Stimulated activated naive CD4-positive, alpha-beta T cell treated with Interleukin-2 at 50 U/mL for 16 hours (primary cell): ENCODE measurements around the gene COMMD10.
"Not testable (repeated sequence)": the region's sequence is repeated elsewhere in the genome, so short reads cannot be mapped to it uniquely, and the experiment has no call there.

ENCODE experiments used
- DNase-seq: peaks from one replicate; lab custom pipeline; 2025; lab: John Stamatoyannopoulos, UW

The COMMD10 gene

DNA sequence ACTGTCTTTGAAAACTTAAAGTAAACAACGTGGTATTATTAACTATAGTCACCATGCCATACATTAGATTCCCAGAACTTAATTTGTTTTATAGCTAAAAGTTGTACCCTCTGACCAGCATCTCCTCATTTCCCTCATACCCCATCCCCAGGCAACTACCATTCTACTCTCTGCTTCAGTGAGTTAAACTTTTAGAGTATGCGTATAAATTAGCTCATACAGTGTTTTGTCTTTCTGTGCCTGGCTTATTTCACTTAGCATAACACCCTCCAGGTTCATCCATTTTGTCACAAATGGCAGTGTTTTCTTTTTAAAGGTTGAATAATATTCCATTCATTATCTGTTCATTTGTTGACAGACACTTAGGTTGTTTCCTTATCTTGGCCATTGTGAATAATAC, 14.2 kb downstream of the COMMD10 start:
- no peak for DNase-seq

DNA sequence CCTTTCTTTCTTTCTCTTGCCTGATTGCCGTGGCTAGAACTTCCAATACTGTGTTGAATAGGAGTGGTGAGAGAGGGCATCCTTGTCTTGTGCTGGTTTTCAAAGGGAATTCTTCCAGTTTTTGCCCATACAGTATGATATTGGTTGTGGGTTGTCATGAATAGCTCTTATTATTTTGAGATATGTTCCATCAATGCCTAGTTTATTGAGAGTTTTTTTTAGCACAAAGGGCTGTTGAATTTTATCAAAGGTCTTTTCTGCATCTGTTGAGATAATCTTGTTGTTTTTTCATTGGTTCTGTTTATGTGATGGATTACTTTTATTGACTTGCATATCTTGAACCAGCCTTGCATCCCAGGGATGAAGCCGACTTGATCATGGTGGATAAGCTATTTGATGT, 20.1 kb downstream of the COMMD10 start:
- DNase-seq, result not testable (repeated sequence)

DNA sequence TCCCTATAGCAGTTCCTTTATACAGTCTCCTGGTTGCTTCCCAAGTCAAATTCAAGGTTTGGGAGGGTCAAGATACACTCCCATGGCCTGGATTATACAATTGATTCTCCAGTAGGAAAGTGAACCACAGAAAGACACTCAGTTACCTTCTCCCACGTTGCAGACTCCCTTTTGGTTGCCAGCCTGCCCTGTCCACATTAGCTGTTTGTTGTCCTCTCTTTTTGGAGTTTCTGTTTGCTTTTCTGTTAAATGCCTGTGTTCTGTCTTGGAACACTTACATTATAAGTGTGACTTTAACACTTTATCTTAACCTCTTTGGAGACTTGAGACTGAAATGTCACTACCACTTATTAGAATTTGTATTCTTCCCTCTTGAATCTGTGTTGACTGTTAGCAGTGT, 30.3 kb downstream of the COMMD10 start:
- DNase-seq, result no peak

DNA sequence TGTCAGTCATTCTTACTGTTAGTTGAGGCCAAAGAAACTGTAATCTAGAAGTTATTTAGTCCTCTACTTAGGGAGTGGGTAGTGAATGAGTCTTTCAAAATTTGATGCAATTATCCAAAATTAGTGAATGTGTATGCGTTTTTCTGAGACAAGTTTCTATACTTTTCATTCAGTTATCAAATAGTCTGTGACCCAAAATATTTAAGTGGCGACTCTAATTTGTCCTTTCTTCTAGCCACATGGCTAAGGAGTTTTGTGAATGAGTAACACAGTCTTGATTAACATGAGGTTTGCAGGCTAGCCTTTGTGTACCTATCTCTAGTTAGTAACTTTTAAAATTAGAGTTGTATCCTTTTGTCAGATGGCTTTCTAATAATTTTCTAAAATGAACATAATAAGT, 45.6 kb downstream of the COMMD10 start:
- DNase-seq, result no peak

DNA sequence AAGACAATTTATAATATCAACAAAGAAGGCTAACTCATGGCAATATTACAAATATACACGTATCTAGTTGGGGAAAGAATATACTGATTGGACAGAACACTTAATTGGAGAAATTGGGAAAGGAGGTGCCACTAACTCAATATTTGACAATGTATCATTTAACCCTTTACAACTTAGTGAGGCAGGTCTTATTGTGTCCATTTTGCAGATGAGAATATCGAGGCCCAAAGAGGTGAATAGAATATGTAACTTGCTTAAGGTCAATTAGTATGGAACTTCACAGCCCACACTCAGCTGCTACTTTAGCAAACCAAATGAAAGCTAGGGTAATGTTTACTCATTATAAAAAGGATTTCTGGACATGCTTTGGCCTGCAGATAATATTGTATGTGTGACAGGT, 46.2 kb downstream of the COMMD10 start:
- no peak for DNase-seq

DNA sequence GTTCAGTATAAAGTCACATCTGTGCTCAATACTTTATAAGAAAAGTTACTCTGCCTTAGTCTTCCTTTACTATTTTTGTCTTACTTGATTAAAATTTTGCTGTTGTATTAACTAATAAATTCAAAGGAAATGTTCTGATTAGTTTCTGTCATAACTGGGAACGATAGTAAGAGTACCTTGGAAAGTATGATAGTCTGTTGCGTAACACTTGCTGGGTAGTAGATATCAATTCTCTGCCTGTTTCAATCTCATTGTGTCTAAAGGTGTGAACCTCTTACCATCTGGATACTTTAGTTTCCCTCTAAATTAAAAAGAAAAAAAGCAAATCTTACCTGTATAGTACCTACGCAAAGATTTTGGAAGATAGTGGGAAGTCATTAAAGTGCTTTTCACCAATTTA, 48.5 kb downstream of the COMMD10 start:
- DNase-seq, result no peak

DNA sequence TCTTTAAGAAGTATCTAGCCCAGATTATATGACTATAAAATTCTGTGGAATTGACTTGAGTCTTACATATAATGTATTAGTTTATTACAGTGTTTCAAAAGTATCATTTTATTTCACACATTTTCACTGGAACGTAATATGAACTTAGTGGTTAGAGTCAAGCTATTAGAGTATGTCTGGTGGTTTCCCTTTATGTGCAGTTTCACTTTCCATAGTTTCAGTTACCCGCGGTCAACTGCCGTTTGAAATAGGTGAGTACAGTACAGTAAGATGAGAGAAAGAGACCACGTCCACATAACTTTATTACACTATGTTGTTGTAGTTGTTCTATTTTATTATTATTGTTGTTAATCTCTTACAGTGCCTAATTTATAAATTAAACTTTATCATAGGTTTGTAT, 50.5 kb downstream of the COMMD10 start:
- no peak for DNase-seq

DNA sequence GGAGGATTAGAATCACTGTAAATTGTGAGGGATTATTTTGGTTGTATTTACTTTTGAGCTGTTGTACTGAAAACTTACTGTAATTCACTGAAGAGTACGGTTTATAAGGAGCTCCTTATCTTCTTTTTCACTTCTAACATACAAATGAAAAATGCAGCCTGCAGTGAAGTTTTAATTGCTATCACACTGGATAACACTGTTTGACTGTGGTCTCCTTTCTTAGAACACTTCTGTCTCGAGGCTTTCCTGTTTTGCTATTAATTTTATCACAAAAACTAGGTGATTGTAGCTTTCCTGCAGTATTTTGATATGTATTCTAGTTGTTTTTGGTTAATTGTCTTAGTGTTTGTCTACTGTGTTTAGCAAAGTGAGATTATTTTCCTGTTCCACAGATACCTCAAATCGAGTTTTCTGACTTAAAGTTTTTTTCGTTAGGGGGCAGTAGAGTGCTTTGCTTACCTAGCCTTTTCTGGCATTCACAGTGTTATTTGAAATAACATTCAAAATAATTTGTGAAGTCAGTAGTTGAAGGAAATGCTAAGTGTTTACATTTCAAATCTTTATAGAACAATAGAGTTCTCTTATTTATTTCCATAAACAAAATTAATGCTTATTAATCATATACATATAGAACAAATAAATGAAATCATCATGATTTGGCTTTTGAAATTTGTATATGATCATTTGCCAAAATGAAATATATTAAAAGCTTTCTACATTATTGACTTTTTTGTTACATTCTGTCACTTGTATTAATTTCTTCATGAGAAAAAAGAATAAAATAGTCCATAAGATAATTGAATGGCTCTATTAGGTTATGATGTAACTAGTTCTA, 52.9 kb downstream of the COMMD10 start:
- no peak for DNase-seq

DNA sequence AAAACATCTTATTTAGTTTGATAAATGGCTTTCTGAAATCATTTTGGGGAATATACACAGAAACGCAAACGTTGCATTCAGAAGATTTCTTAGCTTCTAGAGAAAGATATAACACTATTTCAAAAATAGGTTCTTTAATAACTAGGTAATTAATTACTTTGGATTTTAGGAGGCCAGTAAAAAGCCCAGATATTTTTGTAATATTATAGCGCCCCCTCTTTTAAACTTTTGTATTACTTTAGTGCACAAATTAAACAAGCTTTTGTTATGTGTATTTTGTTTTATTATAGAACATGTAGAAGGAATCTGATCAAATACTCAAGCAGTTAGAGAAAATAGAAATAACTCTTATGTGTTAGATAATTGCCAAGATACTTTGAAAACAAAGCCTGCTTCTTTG, 57.7 kb downstream of the COMMD10 start:
- no peak for DNase-seq

DNA sequence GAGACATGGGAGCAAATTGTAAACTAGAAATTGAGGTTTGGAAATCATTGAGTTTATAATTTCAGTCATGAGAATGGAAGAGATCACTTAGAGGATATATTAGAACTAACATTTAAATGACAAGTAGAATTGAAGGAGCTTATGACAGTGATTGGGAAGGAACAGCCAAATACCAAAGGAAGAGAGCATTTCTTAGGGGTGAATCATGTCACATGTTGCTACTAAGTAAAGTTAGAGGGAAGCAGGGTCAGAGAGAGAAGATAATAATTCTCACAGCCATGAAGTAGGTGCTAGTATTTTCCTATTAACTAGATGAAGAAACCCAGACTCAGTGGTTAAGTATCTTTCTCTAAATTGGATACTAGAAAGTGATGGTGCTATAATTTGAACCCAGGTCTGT, 59.3 kb downstream of the COMMD10 start:
- DNase-seq, result no peak

DNA sequence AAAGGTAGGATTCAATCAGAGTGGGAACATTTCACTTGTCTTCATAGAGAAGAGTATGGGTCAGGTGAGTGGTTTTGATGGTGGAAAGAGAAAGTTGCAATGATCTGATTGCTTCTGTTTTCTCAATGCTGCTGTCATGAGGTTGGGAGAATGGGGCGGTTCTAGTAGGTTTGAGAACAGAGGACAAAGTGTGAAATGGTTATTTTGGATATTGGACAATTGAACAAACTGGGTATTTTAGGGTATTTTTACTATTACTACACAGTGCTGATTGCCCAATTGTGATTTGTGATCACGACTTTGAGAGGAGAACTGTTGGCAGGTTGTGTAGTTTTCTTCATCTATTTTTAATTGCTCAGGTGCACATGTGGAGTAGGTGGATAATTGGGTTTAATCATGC, 60.2 kb downstream of the COMMD10 start:
- DNase-seq, result no peak

DNA sequence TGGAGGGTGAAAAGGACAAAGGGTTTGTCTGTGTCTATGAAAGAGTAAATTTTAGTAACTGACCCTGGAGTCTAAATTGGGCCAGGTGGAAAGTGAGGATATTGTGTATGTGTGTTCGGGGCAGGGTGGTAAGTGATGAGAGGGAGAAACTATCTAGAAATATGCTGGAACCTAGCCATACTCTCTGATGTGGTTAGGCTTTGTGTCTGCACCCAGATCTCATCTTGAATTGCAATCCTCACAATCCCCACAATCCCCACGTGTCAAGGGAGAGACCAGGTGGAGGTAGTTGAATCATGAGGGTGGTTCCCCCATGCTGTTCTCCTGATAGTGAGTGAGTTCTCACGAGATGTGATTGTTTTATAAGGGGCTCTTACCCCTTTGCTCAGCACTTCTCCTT, 60.6 kb downstream of the COMMD10 start:
- no peak for DNase-seq

DNA sequence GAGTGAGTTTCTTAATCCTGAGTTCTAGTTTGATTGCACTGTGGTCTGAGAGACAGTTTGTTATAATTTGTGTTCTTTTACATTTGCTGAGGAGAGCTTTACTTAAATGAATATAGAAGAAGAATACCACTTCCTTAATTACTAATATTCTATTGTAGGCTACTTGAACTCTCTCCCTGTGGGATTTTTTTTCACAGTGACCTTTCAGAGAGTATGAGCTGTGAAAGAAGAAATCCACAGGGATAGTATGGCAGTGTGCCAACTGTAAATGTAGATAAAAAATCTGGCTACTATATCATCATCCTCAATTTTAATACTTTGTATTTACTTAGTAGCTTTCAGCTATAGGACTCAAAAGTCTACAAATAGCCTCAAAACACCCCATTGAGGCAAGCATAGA, 67.3 kb downstream of the COMMD10 start:
- DNase-seq, result no peak

DNA sequence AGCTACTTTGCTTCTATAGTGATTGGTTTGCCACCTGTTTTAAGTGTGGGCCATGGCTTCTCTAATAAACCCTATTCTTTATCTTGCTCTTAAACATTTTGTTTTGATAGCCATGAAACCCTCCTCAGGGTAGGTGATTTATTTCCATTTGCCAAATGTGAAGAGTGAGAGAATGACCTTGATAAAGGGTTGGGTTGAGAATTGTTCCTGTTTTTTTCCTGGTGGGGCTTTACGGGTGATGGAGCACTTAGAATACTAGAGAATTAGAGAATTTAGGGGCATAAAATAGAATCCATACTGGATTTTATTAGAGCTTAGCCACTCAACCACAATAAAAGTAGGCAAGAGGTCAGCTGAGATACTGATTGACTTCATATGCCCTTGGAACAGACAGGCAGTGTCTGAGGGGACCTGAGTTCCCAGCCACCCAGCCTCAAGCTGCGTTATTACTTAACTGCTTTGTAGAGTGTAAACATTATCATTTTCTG, 68.9 kb downstream of the COMMD10 start:
- DNase-seq, result no peak

DNA sequence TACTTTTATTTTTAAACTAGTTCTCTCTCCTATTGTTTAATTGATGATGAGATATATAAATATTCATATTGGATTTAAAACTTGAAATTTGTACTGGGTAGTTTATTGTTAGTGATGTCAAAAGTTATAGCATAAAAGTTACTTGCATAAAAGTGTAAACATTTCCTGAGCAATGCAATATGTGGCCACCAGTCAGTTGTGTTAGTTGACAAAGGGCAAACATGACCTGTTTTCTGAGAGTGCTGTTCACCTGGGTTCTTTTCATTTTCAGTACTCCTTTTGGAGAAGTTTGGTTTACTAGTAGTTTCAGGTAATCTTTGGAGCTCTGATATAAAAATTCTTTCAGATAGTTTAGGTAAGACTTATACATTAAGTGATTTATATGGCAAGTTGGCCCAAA, 69.4 kb downstream of the COMMD10 start:
- no peak for DNase-seq

DNA sequence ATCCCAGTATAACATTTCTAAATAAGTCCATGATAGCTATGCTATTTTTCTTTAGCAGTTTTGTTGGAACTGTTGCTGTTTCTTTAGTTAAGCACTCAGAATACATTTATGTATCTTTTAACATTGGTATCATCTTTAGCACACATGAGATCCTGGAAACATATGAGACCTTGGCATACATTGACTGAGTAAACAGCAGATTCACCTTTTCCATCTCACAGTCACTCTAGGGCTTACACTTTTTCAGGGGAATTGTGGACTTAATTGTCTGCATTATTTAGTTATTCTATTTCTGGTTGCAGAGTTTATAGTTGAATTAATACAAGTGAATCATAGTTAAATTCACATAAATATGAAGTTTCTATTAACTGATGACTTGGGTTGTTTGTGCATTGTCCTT, 70.1 kb downstream of the COMMD10 start:
- DNase-seq, result no peak

DNA sequence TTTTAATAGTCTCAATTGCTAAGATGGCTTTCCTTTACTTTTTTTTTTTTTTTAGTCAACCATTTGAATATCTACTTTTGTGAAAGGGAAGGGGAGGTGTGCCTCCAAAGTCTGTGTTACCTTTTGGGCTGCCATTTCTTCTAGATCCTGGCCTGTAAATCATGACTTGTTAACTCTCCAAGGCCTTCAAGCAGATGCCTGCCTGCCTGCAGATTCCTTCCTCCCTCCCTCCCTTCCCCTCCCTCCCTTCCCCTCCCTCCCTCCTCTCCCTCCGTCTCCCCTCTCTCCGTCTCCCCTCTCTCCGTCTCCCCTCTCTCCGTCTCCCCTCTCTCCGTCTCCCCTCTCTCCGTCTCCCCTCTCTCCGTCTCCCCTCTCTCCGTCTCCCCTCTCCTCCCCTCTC, 73.1 kb downstream of the COMMD10 start:
- no peak for DNase-seq

DNA sequence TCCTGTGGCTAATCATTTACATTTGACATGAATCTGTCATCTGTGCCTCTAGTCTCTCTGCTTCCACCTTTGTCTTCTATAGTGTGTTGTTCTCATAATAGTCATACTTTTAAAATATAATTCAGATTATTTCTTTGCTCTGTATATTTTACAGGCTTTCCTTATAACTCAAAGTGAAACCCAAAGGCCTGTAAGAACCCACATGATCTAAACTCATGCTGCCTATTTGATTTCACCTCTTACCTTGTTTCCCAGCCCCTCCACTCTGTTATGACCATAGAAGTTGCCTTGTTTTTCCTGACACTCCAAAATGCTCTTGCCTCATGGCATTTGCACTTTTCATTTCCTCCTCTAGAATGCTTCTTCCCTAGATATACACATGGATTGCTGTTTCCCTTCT, 74.2 kb downstream of the COMMD10 start:
- no peak for DNase-seq

DNA sequence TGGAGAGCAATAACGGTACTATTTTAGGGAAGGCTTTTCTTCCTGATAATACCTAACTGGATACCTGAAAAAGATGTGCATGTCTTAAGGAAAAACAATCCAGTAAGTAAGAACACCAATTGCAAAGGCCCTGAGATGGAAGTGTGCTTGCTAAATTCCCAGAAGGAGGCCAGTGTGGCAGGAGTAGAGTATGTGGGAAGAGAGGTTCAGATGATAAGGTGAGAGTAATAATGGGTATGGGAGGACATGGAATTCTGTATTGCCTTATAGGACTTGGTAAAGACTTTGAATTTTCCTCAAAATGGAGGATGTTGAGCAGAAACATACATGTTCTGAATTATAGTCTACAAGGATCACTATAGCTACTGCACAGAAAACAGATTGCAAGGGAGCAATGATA, 89.3 kb downstream of the COMMD10 start:
- DNase-seq, result no peak

DNA sequence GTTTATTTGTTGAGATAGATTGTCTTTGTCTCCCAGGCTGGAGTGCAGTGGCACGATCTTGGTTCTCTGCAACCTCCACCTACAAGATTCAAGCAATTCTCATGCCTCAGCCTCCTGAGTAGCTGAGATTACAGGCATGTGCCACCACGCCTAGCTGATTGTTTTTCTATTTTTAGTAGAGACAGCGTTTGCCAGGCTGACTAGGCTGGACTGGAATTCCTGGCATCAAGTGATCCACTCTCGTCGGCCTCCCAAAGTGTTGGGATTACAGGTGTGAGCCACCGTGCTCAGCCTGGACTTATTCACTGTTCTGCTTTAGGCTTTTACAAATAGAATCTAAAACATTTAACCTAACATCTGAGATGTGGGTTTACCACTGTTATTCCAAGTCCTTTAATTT, 91.3 kb downstream of the COMMD10 start:
- DNase-seq, result no peak

DNA sequence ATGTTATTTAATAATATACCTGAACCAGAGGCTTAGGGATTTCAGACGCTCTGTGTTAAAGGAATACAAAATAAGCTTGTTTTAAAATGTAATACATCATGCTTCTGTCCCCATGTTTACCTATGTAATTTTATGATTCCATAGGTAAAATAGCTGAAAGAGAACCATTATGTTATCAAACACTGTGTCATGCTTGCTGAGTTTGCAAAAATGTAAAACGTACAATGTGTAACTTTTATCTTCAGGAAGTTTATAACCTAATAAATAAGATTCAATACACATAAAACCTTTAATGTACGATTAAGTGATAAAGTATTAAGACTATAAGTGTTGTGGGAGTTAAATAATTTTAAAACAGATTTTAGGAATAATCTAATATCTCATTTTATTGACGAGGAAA, 94.1 kb downstream of the COMMD10 start:
- no peak for DNase-seq

DNA sequence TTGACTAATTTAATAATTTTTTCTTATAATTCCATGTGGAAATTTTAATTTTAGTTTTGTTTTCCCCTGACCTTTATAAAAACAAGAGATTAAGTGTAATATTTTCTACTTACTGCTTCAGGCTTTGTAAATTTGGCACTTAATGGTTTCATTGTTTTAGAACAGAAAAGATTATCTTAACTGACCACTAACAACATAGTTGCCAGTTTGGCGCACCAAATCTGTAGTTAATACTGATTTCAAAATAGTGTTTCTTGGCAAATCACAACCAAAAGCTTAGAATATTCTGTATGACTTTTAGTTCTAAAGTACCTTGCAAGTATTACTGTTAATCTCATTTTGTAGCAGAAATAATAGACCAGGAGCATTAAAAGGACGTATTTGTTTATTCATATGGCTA, 124.3 kb downstream of the COMMD10 start:
- no peak for DNase-seq

DNA sequence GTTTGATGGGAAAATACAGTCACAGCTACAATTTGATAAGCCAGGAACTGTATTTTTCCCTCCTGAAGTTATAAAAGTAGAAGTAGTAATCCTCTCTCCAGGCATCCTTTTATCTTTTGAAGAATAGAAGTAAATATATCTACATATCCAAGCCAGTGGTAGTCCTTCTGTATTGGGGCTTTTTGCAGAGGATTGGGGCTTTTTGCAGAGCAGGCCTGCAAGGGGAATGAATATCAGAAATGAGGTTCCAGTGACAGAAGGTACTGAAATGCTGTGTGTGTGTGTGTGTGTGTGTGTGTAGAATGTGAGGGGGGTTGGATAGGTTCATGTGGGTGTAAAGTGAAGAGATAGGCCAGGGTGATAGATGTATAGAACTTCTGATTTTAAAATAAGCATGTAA, 127.4 kb downstream of the COMMD10 start:
- no peak for DNase-seq

DNA sequence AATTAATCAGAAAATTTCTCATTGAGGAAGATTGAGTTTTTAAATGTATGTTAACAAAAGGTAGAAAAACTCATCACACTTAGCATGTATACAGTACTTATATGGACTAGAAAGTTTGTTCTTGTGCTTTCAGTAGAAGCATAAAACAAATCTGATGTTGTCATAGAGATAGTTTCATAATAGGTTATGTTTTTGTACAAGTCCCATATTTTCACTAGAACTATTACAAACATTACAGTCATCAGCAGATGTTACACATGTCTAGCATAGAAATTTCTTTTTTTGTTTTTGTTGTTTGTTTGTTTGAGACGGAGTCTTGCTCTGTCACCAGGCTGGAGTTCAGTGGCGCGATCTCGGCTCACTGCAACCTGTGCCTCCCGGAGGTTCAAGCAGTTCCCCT, 131.4 kb downstream of the COMMD10 start:
- DNase-seq, result no peak
